ENCODE measurements around the gene DGKG.

The DGKG gene

GRCh38 chr3:186121278-186121677 lies 240.8 kb downstream of the DGKG start:
- no peak overlapping the region for H3K4me3 ChIP-seq (ENCODE audit: low read length)
- H3K36me3 ChIP-seq (ENCODE audit: control insufficient read depth, low read length): no peaks in the 10 kb centered on the region
- H3K27me3 ChIP-seq (ENCODE audit: control insufficient read depth, low read length): peaks cover 16% of the 10 kb centered on the region
- TF ChIP-seq CTCF (IDR thresholded peaks at IDR 0.05; ENCODE audit: low read depth, low read length, poor library complexity, severe bottlenecking): no peak
- TF ChIP-seq EZH2phosphoT487 (IDR thresholded peaks at IDR 0.05; ENCODE audit: borderline replicate concordance, low read length): no peak
- no peaks in the 10 kb centered on the region for H3K79me2 ChIP-seq (ENCODE audit: control insufficient read depth, low read length)
- no peak overlapping the region for H3K4me2 ChIP-seq (ENCODE audit: low read length)
- H3F3A ChIP-seq (ENCODE audit: control insufficient read depth, insufficient read depth): no peaks in the 10 kb centered on the region
- no peaks in the 10 kb centered on the region for H3K9me3 ChIP-seq (ENCODE audit: control insufficient read depth, insufficient read depth, low read length)
- no peaks in the 10 kb centered on the region for H3K9me2 ChIP-seq (replicated peaks; ENCODE audit: control insufficient read depth, low read length)
- H4K20me1 ChIP-seq (ENCODE audit: control insufficient read depth, insufficient read depth, low read depth, low read length): no peaks in the 10 kb centered on the region
- no peak overlapping the region for H3K27ac ChIP-seq (ENCODE audit: low read depth, low read length)
- H3K4me1 ChIP-seq (ENCODE audit: control insufficient read depth, low read length): no peaks in the 10 kb centered on the region

GRCh38 chr3:186119499-186119898 lies 242.5 kb downstream of the DGKG start:
- Histone ChIP-seq H3K4me3 (ENCODE audit: low read length) (no peak overlapping the region), H3K9me3 (ENCODE audit: control insufficient read depth, insufficient read depth, low read length) (no peaks in the 10 kb centered on the region), H4K20me1 (ENCODE audit: control insufficient read depth, insufficient read depth, low read depth, low read length) (no peaks in the 10 kb centered on the region; the same call in 1 of the 2 replicates), H3K79me2 (ENCODE audit: control insufficient read depth, low read length) (no peaks in the 10 kb centered on the region), H3K4me2 (ENCODE audit: low read length) (no peak overlapping the region), H3K27me3 (ENCODE audit: control insufficient read depth, low read length) (peaks cover 16% of the 10 kb centered on the region), H3K27ac (ENCODE audit: low read depth, low read length) (no peak overlapping the region), H3K36me3 (ENCODE audit: control insufficient read depth, low read length) (no peaks in the 10 kb centered on the region), H3K4me1 (ENCODE audit: control insufficient read depth, low read length) (no peaks in the 10 kb centered on the region), H3F3A (ENCODE audit: control insufficient read depth, insufficient read depth) (no peaks in the 10 kb centered on the region), H3K9me2 (replicated peaks; ENCODE audit: control insufficient read depth, low read length) (no peaks in the 10 kb centered on the region)
- TF ChIP-seq CTCF (IDR thresholded peaks at IDR 0.05; ENCODE audit: low read depth, low read length, poor library complexity, severe bottlenecking) (no peak), EZH2phosphoT487 (IDR thresholded peaks at IDR 0.05; ENCODE audit: borderline replicate concordance, low read length) (no peak)

- Histone ChIP-seq H3K4me1 (ENCODE audit: control insufficient read depth, low read length) (no peaks in the 10 kb centered on the region), H3K9me3 (ENCODE audit: control insufficient read depth, insufficient read depth, low read length) (no peaks in the 10 kb centered on the region), H3K4me2 (ENCODE audit: low read length) (no peak overlapping the region), H3K27ac (ENCODE audit: low read depth, low read length) (no peak overlapping the region), H3K4me3 (ENCODE audit: low read length) (no peak overlapping the region), H4K20me1 (ENCODE audit: control insufficient read depth, insufficient read depth, low read depth, low read length) (no peaks in the 10 kb centered on the region; the same call in 1 of the 2 replicates), H3F3A (ENCODE audit: control insufficient read depth, insufficient read depth) (no peaks in the 10 kb centered on the region), H3K9me2 (replicated peaks; ENCODE audit: control insufficient read depth, low read length) (no peaks in the 10 kb centered on the region), H3K27me3 (ENCODE audit: control insufficient read depth, low read length) (peaks cover 23% of the 10 kb centered on the region), H3K36me3 (ENCODE audit: control insufficient read depth, low read length) (no peaks in the 10 kb centered on the region), H3K79me2 (ENCODE audit: control insufficient read depth, low read length) (no peaks in the 10 kb centered on the region)
- TF ChIP-seq CTCF (IDR thresholded peaks at IDR 0.05; ENCODE audit: low read depth, low read length, poor library complexity, severe bottlenecking) (no peak), EZH2phosphoT487 (IDR thresholded peaks at IDR 0.05; ENCODE audit: borderline replicate concordance, low read length) (no peak)
Measured at GRCh38 chr3:186118692-186119091, 243.3 kb downstream of the DGKG start.
